Karpas-422 (cell line): Measurements from ENCODE around the gene NDUFAF5. TPM values are rescaled to one million over a fixed set of nuclear protein-coding genes. Genes with fewer than 3 reads are reported as not detected.

ENCODE experiments used
- DNase-seq: peaks from one replicate; pipeline ENCODE4 v3.0.0-alpha.2; 2015
- H2AFZ ChIP-seq: fragments of 200-600 bp; sonication (generic); 2 replicates; pipeline ENCODE4 v1.6.1; 2014; ENCODE audit warnings: antibody characterized with exemption, low read length, mixed read lengths
- H3K27ac ChIP-seq: fragments of 200-600 bp; sonication (generic); 2 replicates; pipeline ENCODE4 v1.5.1; 2014; ENCODE audit warnings: mild to moderate bottlenecking, low read length, moderate library complexity
- H3K27me3 ChIP-seq: fragments of 200-600 bp; sonication (generic); 2 replicates; pipeline ENCODE4 v1.6.1; 2014; ENCODE audit warnings: low read length, mixed read lengths
- H3K36me3 ChIP-seq: fragments of 200-600 bp; sonication (generic); 2 replicates; pipeline ENCODE4 v1.6.1; 2014; ENCODE audit warnings: low read length, mixed read lengths; ENCODE audit not compliant: insufficient read depth
- H3K4me1 ChIP-seq: fragments of 200-600 bp; sonication (generic); 2 replicates; pipeline ENCODE4 v1.6.1; 2014; ENCODE audit warnings: mild to moderate bottlenecking, low read length, mixed read lengths
- H3K4me2 ChIP-seq: fragments of 200-600 bp; sonication (generic); 2 replicates; pipeline ENCODE4 v1.6.1; 2014; ENCODE audit warnings: low read length, low read depth, mild to moderate bottlenecking; ENCODE audit not compliant: poor library complexity, severe bottlenecking
- H3K4me3 ChIP-seq: fragments of 200-600 bp; sonication (generic); 2 replicates; pipeline ENCODE4 v1.5.1; 2014; ENCODE audit warnings: mild to moderate bottlenecking, antibody characterized with exemption, low read length, mixed read lengths
- H3K79me2 ChIP-seq: fragments of 200-600 bp; sonication (generic); 2 replicates; pipeline ENCODE4 v1.6.1; 2014; ENCODE audit warnings: mild to moderate bottlenecking, low read length, mixed read lengths
- H3K9ac ChIP-seq: fragments of 200-600 bp; sonication (generic); 2 replicates; pipeline ENCODE4 v1.6.0; 2014; ENCODE audit warnings: low read length
- H3K9me2 ChIP-seq: fragments of 200-600 bp; sonication (generic), shearing (Covaris generic); replicated peaks from 2 replicates; pipeline ENCODE4 v1.6.0; 2014; ENCODE audit warnings: mild to moderate bottlenecking, low read length, moderate library complexity; ENCODE audit not compliant: insufficient read depth
- H3K9me3 ChIP-seq: fragments of 300-700, 200-600 bp; sonication (generic); 2 replicates; pipeline ENCODE4 v1.6.1; 2014; ENCODE audit warnings: low read length, mixed read lengths
- H4K20me1 ChIP-seq: fragments of 200-600 bp; sonication (generic); 2 replicates; pipeline ENCODE4 v1.6.1; 2014; ENCODE audit warnings: mild to moderate bottlenecking, antibody characterized with exemption, low read length, low read depth; ENCODE audit not compliant: insufficient read depth
- total RNA-seq: library from RNA; depleted of rRNA; stranded (reverse); fragments of >200 nt; shearing (Covaris generic); gene quantifications from 2 replicates; pipeline ENCODE4 v1.2.3, GENCODE V29; 2014; ENCODE audit warnings: low replicate concordance

Gene NDUFAF5
- total RNA-seq, 1 experiment from 2014 or later = 18.9 TPM

GRCh38 chr20:13784271-13784892 is 446 bp upstream of the NDUFAF5 start:
- no peaks in the 10 kb centered on the region for H3K9me3 ChIP-seq
- H3K4me2 ChIP-seq = peak overlapping the region; percentile 93
- peak; percentile 51 for DNase-seq
- H3K4me1 ChIP-seq = peaks cover 34% of the 10 kb centered on the region
- no peaks in the 10 kb centered on the region for H3K27me3 ChIP-seq
- H3K9ac ChIP-seq = peak overlapping the region; percentile 95
- H4K20me1 ChIP-seq = peaks cover 9% of the 10 kb centered on the region; the same call in 1 of the 2 replicates
- no peaks in the 10 kb centered on the region for H3K9me2 ChIP-seq
- peak overlapping the region; percentile 98 for H3K4me3 ChIP-seq
- peak overlapping the region; percentile 52; the same call in 1 of the 2 replicates for H2AFZ ChIP-seq
- H3K27ac ChIP-seq = peak overlapping the region; percentile 47; the same call in 1 of the 2 replicates
- peaks cover 46% of the 10 kb centered on the region for H3K36me3 ChIP-seq
- H3K79me2 ChIP-seq = peaks cover 95% of the 10 kb centered on the region

- H3K27me3 ChIP-seq = no peaks in the 10 kb centered on the region
- H3K9me2 ChIP-seq = no peaks in the 10 kb centered on the region
- H3K4me3 ChIP-seq = peak overlapping the region; percentile 98
- no peak overlapping the region for H2AFZ ChIP-seq
- H3K27ac ChIP-seq = peak overlapping the region; percentile 81; the same call in 1 of the 2 replicates
- H3K79me2 ChIP-seq = peaks cover 95% of the 10 kb centered on the region
- H3K9ac ChIP-seq = peak overlapping the region; percentile 95
- peak overlapping the region; percentile 93 for H3K4me2 ChIP-seq
- peak; percentile 44 for DNase-seq
- no peaks in the 10 kb centered on the region for H3K9me3 ChIP-seq
- H4K20me1 ChIP-seq = peaks cover 9% of the 10 kb centered on the region; the same call in 1 of the 2 replicates
- peaks cover 34% of the 10 kb centered on the region for H3K4me1 ChIP-seq
- peaks cover 48% of the 10 kb centered on the region for H3K36me3 ChIP-seq
Observed at GRCh38 chr20:13786143-13786828, 1.5 kb downstream of the NDUFAF5 start.

- peaks cover 9% of the 10 kb centered on the region; the same call in 1 of the 2 replicates for H4K20me1 ChIP-seq
- peaks cover 32% of the 10 kb centered on the region for H3K4me1 ChIP-seq
- no peak overlapping the region for H3K9ac ChIP-seq
- H3K4me3 ChIP-seq = no peak overlapping the region
- no peaks in the 10 kb centered on the region for H3K9me3 ChIP-seq
- H3K27me3 ChIP-seq = no peaks in the 10 kb centered on the region
- H3K36me3 ChIP-seq = peaks cover 45% of the 10 kb centered on the region
- no peak overlapping the region for H2AFZ ChIP-seq
- peak; percentile 77 for DNase-seq
- H3K9me2 ChIP-seq = no peaks in the 10 kb centered on the region
- peak overlapping the region; percentile 31 for H3K4me2 ChIP-seq
- H3K79me2 ChIP-seq = peaks cover 95% of the 10 kb centered on the region
- H3K27ac ChIP-seq = no peak overlapping the region
Observed at GRCh38 chr20:13788167-13788834, 3.5 kb downstream of the NDUFAF5 start.

DNA sequence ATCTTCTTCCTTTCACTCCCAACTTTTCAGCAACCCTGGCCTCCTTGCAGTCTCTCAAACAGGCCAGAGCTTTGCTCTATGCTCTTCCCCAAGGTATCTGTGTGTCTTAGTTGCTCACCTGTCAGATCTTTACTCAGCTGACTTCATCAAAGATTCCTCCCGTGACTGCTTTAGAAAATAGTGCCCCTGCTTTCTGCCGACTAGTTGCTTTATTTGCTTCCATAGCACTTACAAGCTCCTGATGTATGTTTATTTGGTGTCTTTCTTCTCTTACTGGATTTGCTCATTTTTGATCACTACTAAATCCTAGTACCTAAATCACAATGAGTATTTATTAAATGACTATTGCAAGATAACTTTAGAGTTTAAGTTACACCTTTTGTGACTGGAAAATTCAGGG is 5.9 kb downstream of the NDUFAF5 start:
- Histone ChIP-seq H3K27me3 (no peaks in the 10 kb centered on the region), H3K4me1 (peaks cover 27% of the 10 kb centered on the region), H4K20me1 (peaks cover 9% of the 10 kb centered on the region; the same call in 1 of the 2 replicates), H3K79me2 (peaks cover 82% of the 10 kb centered on the region), H3K4me3 (no peak overlapping the region), H3K27ac (no peak overlapping the region), H3K9ac (no peak overlapping the region), H3K9me2 (no peaks in the 10 kb centered on the region), H2AFZ (no peak overlapping the region), H3K4me2 (no peak overlapping the region), H3K36me3 (peaks cover 64% of the 10 kb centered on the region), H3K9me3 (no peaks in the 10 kb centered on the region)
- DNase-seq = no peak

GRCh38 chr20:13791540-13792459 is 7.0 kb downstream of the NDUFAF5 start:
- Histone ChIP-seq H3K9ac (no peak overlapping the region), H3K4me3 (no peak overlapping the region), H3K27me3 (no peaks in the 10 kb centered on the region), H3K4me1 (peaks cover 17% of the 10 kb centered on the region), H3K27ac (no peak overlapping the region), H3K9me2 (no peaks in the 10 kb centered on the region), H2AFZ (no peak overlapping the region), H3K79me2 (peaks cover 75% of the 10 kb centered on the region), H3K36me3 (peaks cover 65% of the 10 kb centered on the region), H4K20me1 (no peaks in the 10 kb centered on the region), H3K4me2 (no peak overlapping the region), H3K9me3 (no peaks in the 10 kb centered on the region)
- DNase-seq = no peak

- Histone ChIP-seq H3K4me3 (no peak overlapping the region), H3K9ac (no peak overlapping the region), H3K9me3 (no peaks in the 10 kb centered on the region), H3K79me2 (peaks cover 71% of the 10 kb centered on the region), H3K9me2 (no peaks in the 10 kb centered on the region), H3K27me3 (no peaks in the 10 kb centered on the region), H3K4me2 (no peak overlapping the region), H4K20me1 (no peaks in the 10 kb centered on the region), H3K4me1 (peaks cover 5% of the 10 kb centered on the region), H2AFZ (no peak overlapping the region), H3K36me3 (peaks cover 66% of the 10 kb centered on the region), H3K27ac (no peak overlapping the region)
- DNase-seq = no peak
Observed at GRCh38 chr20:13793001-13793400, 8.2 kb downstream of the NDUFAF5 start.

GRCh38 chr20:13794667-13795066 is 9.8 kb downstream of the NDUFAF5 start:
- Histone ChIP-seq H3K36me3 (peaks cover 75% of the 10 kb centered on the region), H3K27me3 (no peaks in the 10 kb centered on the region), H3K9me2 (no peaks in the 10 kb centered on the region), H3K4me2 (no peak overlapping the region), H3K79me2 (peaks cover 62% of the 10 kb centered on the region), H3K9me3 (no peaks in the 10 kb centered on the region), H3K27ac (no peak overlapping the region), H3K9ac (no peak overlapping the region), H4K20me1 (no peaks in the 10 kb centered on the region), H3K4me1 (no peaks in the 10 kb centered on the region), H3K4me3 (no peak overlapping the region), H2AFZ (no peak overlapping the region)
- no peak for DNase-seq
